GM19238 (cell line): ENCODE results near the gene TPX2.
"Not testable (repeated sequence)": the region's sequence is repeated elsewhere in the genome, so short reads cannot be mapped to it uniquely, and the experiment has no call there.

Source experiments
- DNase-seq: peaks from one replicate; pipeline ENCODE4 v3.0.0; 2011; ENCODE audit warnings: low spot score; ENCODE audit not compliant: insufficient read length

The TPX2 gene

GRCh38 chr20:31813611-31814010, 74.5 kb downstream of the TPX2 start:
- DNase-seq: no peak

DNA sequence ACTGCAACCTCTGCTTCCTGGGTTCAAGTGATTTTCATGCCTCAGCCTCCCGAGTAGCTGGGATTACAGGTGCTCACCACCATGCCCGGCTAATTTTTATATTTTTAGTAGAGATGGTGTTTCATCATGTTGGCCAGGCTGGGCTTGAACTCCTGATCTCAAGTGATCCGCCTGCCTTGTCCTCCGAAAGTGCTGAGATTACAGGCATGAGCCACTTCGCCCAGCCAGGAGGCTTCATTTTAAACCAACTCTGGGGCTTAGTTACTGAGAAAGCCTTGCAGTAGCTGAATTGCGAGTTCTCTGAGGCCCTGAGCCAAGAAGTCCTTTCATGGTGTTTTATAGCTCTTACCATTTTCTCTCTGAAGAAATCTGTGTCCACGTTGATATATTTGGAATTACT, 75.1 kb downstream of the TPX2 start:
- DNase-seq: not testable (repeated sequence)

DNA sequence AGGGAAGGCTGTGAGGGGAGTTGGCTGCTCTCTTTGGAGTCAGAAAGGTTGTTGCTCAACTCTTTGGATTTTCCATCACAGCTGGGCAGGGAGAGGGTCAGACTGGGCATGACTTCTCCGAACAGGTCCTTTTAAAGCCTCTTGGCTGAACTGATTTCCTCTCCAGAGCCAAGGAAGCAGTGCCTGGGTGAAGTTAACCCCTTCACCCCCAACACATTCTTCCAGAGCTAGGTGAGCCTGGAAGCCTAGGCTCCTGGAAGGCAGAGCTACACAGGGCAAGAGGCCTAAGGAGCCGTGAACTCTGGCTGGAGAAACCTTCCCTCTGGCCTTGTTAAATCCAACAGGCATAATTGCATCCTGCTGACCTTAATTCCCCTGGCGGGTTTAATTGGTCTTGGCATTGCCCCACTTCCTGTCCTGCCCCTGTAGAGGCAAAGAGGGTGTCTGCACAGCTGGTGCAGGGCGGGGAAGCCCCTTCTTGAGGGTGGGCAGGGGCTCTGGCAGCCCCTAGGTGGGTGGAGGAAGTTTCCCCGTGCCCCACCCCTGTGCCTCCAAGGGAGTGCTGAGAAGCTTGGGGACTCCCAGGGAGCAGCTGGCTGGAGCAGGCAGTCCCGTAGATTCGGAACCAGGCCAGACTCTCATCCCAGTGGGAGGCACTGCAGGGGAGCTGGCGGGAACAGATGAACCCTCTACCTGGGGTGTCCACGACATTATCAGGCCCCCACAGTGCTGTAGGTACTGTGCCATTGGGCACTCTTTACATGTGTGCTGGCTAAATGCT, 76.5 kb downstream of the TPX2 start:
- DNase-seq: no peak

DNA sequence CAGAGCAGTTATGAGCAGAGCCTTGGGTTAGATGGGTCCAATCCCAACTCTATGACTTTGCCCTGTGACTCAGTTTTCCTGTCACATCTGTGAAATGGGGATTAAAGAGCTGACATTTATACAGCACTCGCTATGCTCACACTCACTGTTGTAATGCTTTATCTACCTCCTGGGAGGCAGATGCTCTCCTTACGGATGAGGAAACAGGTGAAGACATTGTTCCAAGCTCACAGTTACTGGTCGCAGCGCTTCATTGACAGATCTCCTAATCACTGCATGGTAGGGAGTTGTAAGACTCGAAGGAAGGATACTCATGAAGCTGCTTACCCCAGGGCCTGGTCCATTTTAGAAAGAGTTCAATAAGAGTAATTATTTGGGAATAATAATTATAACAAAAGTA, 77.1 kb downstream of the TPX2 start:
- DNase-seq: no peak

- DNase-seq: no peak
Measured at GRCh38 chr20:31817461-31817860, 78.4 kb downstream of the TPX2 start.

DNA sequence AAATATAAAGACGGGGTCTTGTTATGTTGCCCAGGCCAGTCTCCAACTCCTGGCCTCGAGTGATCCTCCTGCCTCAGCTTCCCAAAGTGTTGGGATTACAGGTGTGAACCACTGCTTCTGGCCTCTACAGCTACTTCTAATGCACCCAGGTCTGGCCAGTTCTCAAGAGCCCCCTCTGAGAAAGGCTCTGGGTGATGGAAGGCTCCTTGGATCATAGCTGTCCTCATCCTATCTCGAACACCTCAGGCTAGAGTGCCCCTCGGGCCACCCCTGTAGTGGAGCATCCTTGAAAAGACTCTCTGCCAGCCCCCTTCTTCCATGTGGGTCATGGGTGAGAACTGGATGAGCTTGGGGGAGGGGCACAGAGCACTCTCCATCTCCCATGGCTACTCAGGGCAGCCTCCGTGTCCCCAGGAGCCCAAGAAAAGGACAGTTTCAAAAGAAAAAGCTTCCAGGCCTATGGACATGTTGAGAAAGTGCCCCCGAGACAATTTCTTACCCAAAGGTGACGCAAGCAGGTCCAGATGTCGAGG, 79.4 kb downstream of the TPX2 start:
- DNase-seq: no peak

DNA sequence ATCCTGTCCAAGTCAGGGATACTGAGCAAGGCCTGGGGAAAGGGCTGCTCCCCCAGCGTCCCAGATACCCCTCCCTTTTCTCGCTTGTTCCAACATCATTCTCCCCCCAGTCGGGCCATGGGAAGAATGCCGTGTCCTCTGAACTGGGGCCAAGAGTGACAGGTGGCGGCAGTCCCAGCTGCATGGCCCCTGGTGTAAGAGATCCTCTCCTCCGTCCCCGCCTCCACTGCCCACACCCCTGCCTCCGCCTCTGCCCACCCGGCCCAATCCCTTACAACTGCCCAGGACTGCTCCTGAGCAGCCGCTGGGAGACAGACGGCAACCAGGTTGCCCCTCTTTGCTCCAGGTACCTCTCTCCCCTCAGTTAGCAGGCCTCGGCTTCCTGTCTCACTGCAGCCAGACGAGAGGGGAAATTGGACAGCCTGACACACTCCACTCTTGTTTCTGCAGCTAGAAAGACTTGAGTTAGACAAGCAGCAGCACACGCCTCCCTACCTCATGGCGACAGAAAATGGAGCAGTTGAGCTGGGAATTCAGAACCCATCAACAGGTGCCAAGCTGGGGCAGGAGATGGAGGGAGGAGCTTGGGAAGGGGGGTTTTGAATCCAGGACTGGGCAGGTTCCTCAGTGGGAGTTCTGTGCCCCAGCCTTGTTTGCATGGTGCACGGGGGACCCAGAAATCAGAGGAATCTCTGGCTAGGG, 80.1 kb downstream of the TPX2 start, which contains the start of gene MYLK2:
Gene MYLK2 (plus strand): TSS at position 274 of the 702 bp plus-strand sequence. CDS start 225 bp downstream, at position 499.
- DNase-seq: no peak

GRCh38 chr20:31820228-31820627, 81.1 kb downstream of the TPX2 start:
- DNase-seq: no peak

DNA sequence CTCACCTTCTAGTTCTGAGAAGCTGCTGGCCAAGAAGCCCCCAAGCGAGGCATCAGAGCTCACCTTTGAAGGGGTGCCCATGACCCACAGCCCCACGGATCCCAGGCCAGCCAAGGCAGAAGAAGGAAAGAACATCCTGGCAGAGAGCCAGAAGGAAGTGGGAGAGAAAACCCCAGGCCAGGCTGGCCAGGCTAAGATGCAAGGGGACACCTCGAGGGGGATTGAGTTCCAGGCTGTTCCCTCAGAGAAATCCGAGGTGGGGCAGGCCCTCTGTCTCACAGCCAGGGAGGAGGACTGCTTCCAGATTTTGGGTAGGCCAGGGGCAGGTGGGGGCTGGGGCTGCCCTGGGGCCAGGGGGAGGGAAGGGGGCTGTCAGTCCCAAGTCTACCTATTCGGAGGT, 82.3 kb downstream of the TPX2 start:
- no peak for DNase-seq

GRCh38 chr20:31822421-31823330, 83.6 kb downstream of the TPX2 start:
- DNase-seq: peak; percentile 84

- no peak for DNase-seq
Measured at GRCh38 chr20:31823360-31824124, 84.5 kb downstream of the TPX2 start.

DNA sequence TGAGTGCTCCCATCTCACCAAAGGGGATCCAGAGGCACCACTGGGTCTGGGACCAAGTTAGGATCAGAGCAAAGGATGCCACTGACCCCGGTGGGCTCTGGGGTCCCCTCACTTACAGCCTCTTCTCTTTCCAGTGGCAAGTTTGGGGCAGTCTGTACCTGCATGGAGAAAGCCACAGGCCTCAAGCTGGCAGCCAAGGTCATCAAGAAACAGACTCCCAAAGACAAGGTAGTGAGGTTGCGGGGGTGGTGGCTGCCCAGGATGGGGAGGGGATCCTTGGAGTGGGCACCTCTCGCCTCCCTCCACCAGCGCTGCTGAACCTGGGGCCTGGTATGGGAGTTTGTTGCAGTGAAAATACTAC, 85.0 kb downstream of the TPX2 start:
- DNase-seq: no peak

DNA sequence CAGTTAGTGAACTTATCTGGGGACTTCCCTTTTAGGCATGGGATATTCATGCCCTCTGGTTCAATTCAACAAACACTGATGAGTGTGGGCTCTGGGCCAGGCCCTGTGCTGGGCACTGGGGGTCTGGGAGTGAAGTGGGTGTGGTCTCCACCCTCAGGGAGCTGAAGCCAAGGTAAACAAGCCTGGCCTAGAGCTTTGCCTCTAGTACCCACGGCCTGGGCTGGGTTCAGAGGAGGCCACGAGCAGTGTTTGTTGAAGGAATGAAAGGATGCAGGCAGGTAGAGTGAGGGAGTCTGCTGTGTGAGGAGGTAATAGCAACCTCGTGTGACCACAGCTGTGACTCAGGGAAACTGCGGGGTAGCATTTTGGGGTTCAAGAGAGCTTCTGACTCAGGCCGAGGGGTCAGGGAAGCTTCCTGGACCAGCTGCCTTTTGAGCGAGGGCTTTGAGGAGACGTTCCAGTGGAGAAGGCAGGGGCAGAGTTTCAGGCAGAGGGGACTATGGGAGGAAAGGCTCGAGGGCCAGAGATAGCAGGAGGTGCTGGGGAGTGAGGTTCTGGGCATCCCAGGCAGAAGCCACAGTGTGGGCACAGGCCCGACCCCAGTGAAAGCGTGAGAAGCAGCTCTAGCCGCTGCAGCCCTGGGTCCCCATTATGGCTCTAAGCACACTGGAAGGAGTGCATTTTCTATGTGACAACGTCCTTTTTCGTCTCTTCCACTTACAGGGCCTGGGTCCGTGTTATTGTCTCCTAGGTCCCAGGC, 85.6 kb downstream of the TPX2 start:
- DNase-seq: no peak

DNA sequence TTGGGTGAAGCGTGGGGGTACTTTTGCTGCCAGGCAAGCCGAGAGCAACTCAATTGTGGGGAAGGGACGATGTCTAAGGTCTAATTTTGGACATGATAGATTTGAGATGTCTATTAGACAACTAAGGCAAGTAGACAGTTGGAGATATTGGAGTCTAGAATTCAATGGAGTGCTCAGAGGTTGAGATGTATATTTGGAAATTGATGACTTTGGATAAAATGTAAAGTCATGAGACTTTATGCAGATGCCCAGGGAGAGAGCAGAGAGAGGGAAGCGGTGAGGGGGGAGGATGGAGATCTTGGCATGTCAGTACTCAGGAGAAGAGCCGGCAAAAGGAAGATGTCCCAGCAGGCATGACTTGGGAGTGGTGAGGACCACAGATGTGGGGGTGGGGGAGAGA, 87.0 kb downstream of the TPX2 start:
- no peak for DNase-seq

DNA sequence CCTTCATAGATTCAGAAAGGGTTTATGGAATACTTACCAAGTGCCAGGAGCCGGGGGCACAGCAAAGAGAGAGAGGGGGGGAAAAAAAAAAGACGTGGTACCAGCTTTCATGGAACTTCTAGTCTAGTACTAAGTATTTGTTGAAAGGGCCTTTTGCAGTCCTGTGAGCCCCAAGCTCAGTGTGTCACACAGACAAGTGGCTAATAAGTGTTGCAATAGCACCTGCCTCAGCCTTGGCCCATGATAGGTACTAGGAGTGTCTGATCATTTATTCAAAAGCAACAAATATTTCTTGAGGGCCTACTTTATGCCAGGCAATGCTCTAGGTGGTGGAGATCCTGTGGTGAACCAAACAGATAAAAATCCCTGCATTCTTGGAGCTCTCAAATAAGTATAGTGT, 88.0 kb downstream of the TPX2 start:
- no peak for DNase-seq

GRCh38 chr20:31828016-31828415, 88.9 kb downstream of the TPX2 start:
- DNase-seq: not testable (repeated sequence)

DNA sequence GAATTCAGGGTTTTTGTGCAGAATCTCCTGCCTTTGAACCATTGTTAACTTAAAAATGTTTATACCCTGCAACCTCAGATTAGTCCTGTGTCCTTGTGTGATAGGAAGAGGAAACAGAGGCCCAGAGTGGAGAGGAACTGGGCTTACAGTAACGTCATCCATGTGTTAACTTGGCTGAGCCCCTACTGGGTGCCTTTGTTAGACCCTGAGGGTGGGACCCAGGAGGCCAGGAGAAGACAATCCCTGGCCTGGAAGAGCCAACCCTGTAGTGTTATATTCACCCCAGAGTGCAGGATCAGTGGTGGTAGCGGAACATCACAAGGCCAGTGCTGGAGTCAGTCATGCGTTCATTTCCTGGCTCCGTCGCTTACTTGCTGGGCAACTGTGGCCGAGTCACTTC, 90.6 kb downstream of the TPX2 start:
- DNase-seq: no peak

DNA sequence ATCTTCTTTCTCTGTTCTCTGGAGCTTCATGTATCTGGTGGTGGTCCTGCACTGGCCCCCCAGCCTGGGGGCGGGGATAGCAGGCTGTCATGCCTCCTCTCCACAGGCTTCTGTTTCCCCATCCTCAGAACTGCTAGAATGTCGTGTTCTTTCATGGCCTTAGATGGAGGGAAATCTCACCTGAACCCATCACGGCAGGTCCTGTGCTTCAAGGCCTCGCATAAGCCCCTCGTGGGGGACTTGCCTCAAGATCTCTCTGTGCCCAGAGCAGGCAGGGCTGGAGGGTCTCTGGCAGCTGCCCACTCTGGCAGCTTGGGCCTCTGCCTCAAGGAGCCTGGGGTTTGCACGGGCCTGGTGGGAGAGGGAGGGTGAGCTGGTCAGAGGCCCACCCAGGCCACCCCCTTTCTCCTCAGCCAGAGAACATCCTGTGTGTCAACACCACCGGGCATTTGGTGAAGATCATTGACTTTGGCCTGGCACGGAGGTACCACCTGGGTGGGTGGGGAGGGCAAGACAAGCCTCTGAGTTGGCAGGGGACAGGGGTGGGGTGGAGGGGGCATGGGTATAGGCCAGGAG, 91.4 kb downstream of the TPX2 start:
- DNase-seq: no peak

DNA sequence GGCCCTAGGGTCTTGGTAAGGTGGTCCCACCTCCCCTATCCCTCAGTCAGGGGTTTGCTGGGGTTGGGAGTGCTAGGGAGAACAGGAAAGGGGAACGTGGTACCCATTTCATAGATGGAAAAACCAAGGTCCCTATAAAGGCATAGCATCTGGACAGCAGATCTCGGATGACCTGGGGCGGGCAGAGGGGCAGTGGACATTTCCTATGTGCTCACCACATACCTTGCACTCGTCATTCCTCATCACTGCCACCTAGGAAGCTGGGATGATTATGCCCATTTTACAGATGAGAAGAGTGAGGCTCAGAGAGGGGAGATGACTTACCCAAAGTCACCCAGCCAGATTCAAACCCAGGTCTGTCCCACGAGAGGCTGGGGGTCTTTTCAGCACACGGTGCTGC, 92.1 kb downstream of the TPX2 start:
- no peak for DNase-seq
